Lower lobe of right lung (tissue), 2 donors: ENCODE measurements around the gene PSME4. TPM values are rescaled to one million over a fixed set of nuclear protein-coding genes. Genes with fewer than 3 reads are reported as not detected.
"Not testable (repeated sequence)": the region's sequence is repeated elsewhere in the genome, so short reads cannot be mapped to it uniquely, and the experiment has no call there.

Experiments
- ATAC-seq, 2 donors: fragments of 200-7000 bp; cut with Tn5 transposase; one replicate each; pipeline ENCODE4 v1.9.1; 2020 to 2022; ENCODE audit warnings: mild to moderate bottlenecking in 2 of 2, moderate library complexity in 2 of 2
- DNase-seq: peaks from one replicate; pipeline ENCODE4 v3.0.0-alpha.2; 2020
- H3K27ac ChIP-seq: fragments of 200-600 bp; one replicate; pipeline ENCODE4 v1.8.0; 2022
- H3K27me3 ChIP-seq: fragments of 200-600 bp; one replicate; pipeline ENCODE4 v1.8.0; 2022; ENCODE audit warnings: low read depth
- H3K36me3 ChIP-seq: fragments of 200-600 bp; one replicate; pipeline ENCODE4 v1.8.0; 2022; ENCODE audit warnings: mild to moderate bottlenecking
- H3K4me1 ChIP-seq: fragments of 200-600 bp; one replicate; pipeline ENCODE4 v1.8.0; 2022
- H3K4me3 ChIP-seq: fragments of 200-600 bp; one replicate; pipeline ENCODE4 v1.8.0; 2022; ENCODE audit warnings: mild to moderate bottlenecking
- H3K9me3 ChIP-seq: fragments of 200-600 bp; one replicate; pipeline ENCODE4 v1.8.0; 2022
- CTCF ChIP-seq: fragments of 200-600 bp; IDR thresholded peaks from one replicate; pipeline ENCODE4 v1.8.0; 2022; ENCODE audit warnings: antibody characterized with exemption, mild to moderate bottlenecking
- intact Hi-C: fragments of 100-400 bp; cut with DNase I; formaldehyde crosslinking; loops from one replicate; pipeline ENCODE4 v1.11.0; 2022
- total RNA-seq: library from RNA; stranded (reverse); fragmentation: NEBNext Ultra II Directional; extraction: Animal tissue kit (Norgen Biotek cat#: 25700); gene quantifications from one replicate; pipeline ENCODE4 v1.2.1, GENCODE V29; 2021
- donor health status: DM: no; HTN: yes; CAD: no; lungs with severe emphysema.

PSME4 gene
- total RNA-seq, 1 donor from 2014 or later: 42.9 TPM

DNA sequence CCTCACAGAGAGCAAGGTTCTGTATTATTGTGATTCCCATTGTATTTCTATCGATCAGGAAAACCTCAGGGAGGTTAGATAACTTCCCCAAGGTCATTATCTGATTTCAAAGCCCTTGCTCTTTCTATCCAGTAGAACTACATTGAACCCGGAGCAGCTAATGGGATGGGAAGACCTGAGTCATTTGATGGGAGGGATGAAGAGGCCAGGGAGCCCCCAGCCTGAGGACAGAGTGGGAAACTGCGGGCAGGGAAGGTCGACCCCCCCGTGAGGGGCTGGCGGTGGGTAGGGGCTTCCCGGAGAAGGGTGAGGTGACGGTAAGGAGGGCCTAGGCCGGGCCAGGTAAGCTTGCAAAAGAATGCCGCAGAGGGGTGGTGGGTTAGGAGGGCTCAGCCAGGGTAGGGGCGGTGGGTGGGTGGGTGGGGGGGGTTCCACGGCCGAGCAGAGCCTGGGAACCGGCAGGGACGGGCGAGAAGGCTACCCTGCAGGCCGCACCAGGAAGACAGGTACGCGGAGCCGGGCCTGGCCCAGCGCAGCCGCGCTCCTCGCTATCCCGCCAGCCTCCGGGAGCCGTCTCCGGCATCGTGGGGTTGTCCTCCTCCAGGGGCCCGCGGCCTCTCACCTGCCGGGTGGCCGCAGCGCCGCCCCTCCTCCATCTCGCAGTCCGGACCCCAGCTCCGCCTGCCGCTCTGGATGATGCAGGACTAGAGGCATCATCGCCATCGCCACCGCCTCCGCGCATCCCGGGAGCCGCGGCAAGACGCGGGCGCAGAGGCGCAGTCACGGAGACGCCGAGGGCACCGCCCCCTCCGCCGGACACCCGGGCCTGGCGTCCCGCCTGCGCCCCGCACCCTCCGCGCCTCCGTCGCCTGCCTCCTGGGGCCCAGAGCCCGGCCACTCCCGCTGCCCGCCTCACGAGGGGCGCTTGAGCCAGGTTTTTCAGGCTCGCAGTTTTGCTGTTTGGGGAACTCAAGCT, 111.3 kb downstream of the PSME4 start, which contains the start of gene GPR75:
GPR75 (minus strand) TSS at position 762 of the 976 bp plus-strand sequence. CDS start 5,211 bp downstream, outside the sequence.
- Histone ChIP-seq H3K4me3 (peak within 1 kb of the TSS; percentile 49), H3K27me3 (no peaks in the 10 kb centered on the region), H3K4me1 (no peaks in the 10 kb centered on the region), H3K9me3 (no peaks in the 10 kb centered on the region), H3K27ac (no peak within 1 kb of the TSS), H3K36me3 (peaks cover 18% of the 10 kb centered on the region)
- ATAC-seq (peak; percentile 77 to 86), DNase-seq (peak; percentile 53)
- no peak for TF ChIP-seq CTCF
- intact Hi-C loops: no loop called here

DNA sequence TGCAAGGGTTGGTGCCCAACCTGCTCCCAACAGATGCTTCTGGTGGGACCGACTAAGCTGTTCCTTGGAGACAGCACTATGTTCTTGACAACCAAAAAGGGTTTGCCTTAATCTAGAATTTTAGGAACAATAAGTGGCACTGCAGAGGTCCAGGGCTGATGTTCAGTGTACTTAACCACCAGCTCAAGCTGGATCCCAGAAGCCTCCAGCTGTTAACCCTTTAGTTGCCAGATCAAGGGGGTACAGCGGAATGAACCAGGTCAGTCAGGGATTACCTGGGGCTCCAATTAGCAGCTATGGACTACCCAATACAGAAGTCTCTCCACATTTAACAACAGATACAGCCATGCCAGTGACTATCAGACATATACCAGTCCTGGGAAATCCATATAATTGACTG, 114.5 kb downstream of the PSME4 start:
- ATAC-seq: no peak
- no peak for TF ChIP-seq CTCF
- Histone ChIP-seq H3K9me3 (no peaks in the 10 kb centered on the region), H3K27ac (no peak overlapping the region), H3K4me3 (no peak overlapping the region), H3K4me1 (no peaks in the 10 kb centered on the region), H3K36me3 (peaks cover 18% of the 10 kb centered on the region), H3K27me3 (no peaks in the 10 kb centered on the region)
- DNase-seq: no peak
- intact Hi-C loops: no loop called here

DNA sequence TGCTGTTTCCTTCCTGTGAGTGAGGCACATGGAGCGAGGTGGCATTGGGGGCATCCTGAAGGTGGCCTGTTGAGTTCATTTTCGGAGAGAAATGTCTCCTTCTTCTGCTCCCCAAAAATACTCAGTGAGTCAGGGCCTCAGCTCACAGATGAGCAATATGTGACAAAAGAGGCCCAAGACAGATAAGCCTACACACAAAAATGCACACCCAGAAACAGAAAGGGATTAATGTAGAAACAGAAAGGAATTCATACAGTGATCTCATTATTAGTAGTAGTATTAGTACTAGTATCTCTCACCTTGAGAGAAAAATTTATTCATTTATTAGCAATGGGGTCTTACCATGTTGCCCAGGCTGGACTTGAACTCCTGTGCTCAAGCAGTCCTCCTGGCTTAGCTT, 116.1 kb downstream of the PSME4 start:
- no peak for ATAC-seq
- no peak for DNase-seq
- no peak for TF ChIP-seq CTCF

DNA sequence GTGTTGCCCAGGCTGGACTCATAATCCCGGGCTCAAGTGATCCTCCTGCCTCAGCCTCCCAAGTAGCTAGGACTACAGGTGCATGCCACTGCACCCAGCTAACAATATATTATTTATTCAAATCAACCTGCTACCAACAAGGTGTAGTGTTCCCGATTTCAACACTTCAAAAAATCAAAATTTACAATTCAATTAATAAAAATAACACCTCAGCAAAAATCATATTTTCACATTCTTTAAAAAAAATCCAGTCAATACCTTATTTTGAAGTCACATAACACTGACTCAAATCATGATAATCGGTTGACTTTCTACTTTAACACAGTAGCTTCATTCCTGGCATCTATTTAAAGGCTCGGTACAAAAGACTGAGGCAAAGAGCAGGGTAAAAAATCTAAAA, 118.3 kb downstream of the PSME4 start:
- Histone ChIP-seq H3K27ac (no peak overlapping the region), H3K36me3 (peaks cover 18% of the 10 kb centered on the region), H3K9me3 (no peaks in the 10 kb centered on the region), H3K27me3 (no peaks in the 10 kb centered on the region), H3K4me3 (no peak overlapping the region), H3K4me1 (no peaks in the 10 kb centered on the region)
- ATAC-seq (no peak), DNase-seq (no peak)
- no peak for TF ChIP-seq CTCF
- intact Hi-C loops: no loop called here

More for the DNA sequence above, 116.1 kb downstream of the PSME4 start:
- no peak overlapping the region for H3K4me3 ChIP-seq
- H3K27ac ChIP-seq: no peak overlapping the region
- H3K27me3 ChIP-seq: no peaks in the 10 kb centered on the region
- intact Hi-C loops: no loop called here
- H3K9me3 ChIP-seq: no peaks in the 10 kb centered on the region
- H3K36me3 ChIP-seq: peaks cover 18% of the 10 kb centered on the region
- no peaks in the 10 kb centered on the region for H3K4me1 ChIP-seq

GRCh38 chr2:53851052-53851757, 119.6 kb downstream of the PSME4 start:
- H3K9me3 ChIP-seq, H3K27me3 ChIP-seq, H3K4me3 ChIP-seq, DNase-seq, H3K4me1 ChIP-seq, H3K27ac ChIP-seq, intact Hi-C loops: not testable (repeated sequence)
- peak in 1 of 2 donors; percentile 9 for ATAC-seq
- H3K36me3 ChIP-seq: peaks cover 18% of the 10 kb centered on the region
